GM06990 (cell line): Measurements from ENCODE around the gene HMCN1.

Experiments used
- DNase-seq: peaks from one replicate; pipeline ENCODE4 v3.0.0-alpha.2; 2011; ENCODE audit not compliant: insufficient read length; ENCODE audit errors: extremely low read depth
- H3K27me3 ChIP-seq: replicated peaks from 2 replicates; pipeline ENCODE4 v1.6.0; 2011; ENCODE audit warnings: low read length; ENCODE audit not compliant: control insufficient read depth, insufficient read depth
- H3K36me3 ChIP-seq: 2 replicates; pipeline ENCODE4 v1.5.1; 2011; ENCODE audit warnings: low read length; ENCODE audit not compliant: control insufficient read depth, insufficient read depth
- H3K4me3 ChIP-seq: replicated peaks from 2 replicates; pipeline ENCODE4 v1.5.1; 2011; ENCODE audit warnings: low read depth, mild to moderate bottlenecking, control low read depth, low read length
- TF ChIP-seq, protein P1 (sequence below): IDR thresholded peaks from 2 replicates; pipeline ENCODE4 v1.5.1; 2011; ENCODE audit warnings: low read length, control low read depth, mild to moderate bottlenecking, inconsistent platforms; ENCODE audit not compliant: insufficient read depth, poor library complexity, severe bottlenecking

HMCN1 gene

GRCh38 chr1:186129758-186130157 lies 395.6 kb downstream of the HMCN1 start:
- TF ChIP-seq, protein P1, sequence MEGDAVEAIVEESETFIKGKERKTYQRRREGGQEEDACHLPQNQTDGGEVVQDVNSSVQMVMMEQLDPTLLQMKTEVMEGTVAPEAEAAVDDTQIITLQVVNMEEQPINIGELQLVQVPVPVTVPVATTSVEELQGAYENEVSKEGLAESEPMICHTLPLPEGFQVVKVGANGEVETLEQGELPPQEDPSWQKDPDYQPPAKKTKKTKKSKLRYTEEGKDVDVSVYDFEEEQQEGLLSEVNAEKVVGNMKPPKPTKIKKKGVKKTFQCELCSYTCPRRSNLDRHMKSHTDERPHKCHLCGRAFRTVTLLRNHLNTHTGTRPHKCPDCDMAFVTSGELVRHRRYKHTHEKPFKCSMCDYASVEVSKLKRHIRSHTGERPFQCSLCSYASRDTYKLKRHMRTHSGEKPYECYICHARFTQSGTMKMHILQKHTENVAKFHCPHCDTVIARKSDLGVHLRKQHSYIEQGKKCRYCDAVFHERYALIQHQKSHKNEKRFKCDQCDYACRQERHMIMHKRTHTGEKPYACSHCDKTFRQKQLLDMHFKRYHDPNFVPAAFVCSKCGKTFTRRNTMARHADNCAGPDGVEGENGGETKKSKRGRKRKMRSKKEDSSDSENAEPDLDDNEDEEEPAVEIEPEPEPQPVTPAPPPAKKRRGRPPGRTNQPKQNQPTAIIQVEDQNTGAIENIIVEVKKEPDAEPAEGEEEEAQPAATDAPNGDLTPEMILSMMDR = no peak
- no peak overlapping the region for H3K4me3 ChIP-seq
- DNase-seq = no peak
- H3K36me3 ChIP-seq = no peaks in the 10 kb centered on the region
- no peaks in the 10 kb centered on the region for H3K27me3 ChIP-seq

DNA sequence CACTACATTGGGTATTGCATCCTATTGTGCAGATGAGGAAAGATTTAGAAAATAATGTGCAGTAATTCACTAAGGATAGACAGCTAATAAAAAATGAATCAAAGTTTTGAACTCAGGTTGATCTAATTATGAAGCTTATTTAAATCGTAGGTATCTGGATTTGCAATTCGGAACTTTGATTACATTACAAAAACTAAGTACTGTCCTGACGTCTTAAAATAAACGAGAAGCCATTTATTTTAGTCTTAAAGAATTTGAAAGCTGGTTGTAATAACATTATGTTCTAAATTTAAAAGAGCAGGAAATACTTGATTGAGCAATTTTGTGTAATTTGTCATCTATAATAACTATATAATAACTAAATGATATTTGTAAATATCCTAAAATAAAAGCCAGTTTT lies 404.9 kb downstream of the HMCN1 start:
- Histone ChIP-seq H3K4me3 (no peak overlapping the region), H3K36me3 (no peaks in the 10 kb centered on the region), H3K27me3 (no peaks in the 10 kb centered on the region)
- DNase-seq = no peak
- TF ChIP-seq, protein P1 = no peak

GRCh38 chr1:186139701-186140100 lies 405.5 kb downstream of the HMCN1 start:
- Histone ChIP-seq H3K27me3 (no peaks in the 10 kb centered on the region), H3K4me3 (no peak overlapping the region), H3K36me3 (no peaks in the 10 kb centered on the region)
- DNase-seq = no peak
- TF ChIP-seq, protein P1 = no peak

DNA sequence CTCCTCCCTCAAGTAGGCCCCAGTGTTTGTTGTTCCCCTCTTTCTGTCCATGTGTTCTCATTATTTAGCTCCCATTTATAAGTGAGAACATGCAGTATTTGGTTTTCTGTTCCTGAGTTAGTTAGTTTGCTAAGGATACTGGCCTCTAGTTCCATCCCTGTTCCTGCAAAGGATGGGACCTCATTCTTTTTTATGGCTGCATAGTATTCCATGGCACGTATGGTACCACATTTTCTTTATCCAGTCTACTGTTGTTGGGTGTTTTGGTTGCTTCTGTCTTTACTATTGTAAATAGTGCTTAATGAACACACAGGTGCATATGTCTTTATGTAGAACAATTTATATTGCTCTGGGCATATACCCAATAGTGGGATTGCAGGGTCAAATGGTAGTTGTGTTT lies 408.0 kb downstream of the HMCN1 start:
- no peaks in the 10 kb centered on the region for H3K36me3 ChIP-seq
- TF ChIP-seq, protein P1 = no peak
- no peaks in the 10 kb centered on the region for H3K27me3 ChIP-seq
- no peak overlapping the region for H3K4me3 ChIP-seq
- no peak for DNase-seq

DNA sequence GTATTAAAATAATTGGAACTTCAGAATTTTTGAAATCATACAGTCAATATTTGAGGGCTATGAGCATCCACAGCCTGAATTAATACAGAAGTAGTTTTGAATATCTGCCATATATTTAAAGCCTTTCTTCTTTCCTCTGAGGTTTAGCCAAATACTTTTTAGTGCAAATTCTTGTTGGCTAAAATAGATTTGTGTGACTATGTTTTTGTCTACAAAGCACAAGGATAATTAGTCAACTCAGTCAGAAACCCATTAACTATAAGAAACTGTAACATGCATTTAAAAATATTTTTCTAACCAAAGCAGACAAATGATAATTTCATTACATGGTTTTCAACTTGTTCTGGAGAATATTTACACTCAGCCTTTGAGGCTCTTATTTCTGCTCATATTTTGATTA lies 408.7 kb downstream of the HMCN1 start:
- DNase-seq = no peak
- H3K27me3 ChIP-seq = no peaks in the 10 kb centered on the region
- no peaks in the 10 kb centered on the region for H3K36me3 ChIP-seq
- H3K4me3 ChIP-seq = no peak overlapping the region
- TF ChIP-seq, protein P1 = no peak

- DNase-seq = no peak
- H3K27me3 ChIP-seq = no peaks in the 10 kb centered on the region
- no peaks in the 10 kb centered on the region for H3K36me3 ChIP-seq
- TF ChIP-seq, protein P1 = no peak
- no peak overlapping the region for H3K4me3 ChIP-seq
Observed at GRCh38 chr1:186143481-186143880, 409.3 kb downstream of the HMCN1 start.
